SU-DHL-6 (cell line): Measurements from ENCODE around the gene TSPAN12.

ENCODE experiments used
- H2AFZ ChIP-seq: fragments of 200-600 bp; sonication (generic); 2 replicates; pipeline ENCODE4 v1.6.1; 2014; ENCODE audit warnings: low read depth, mild to moderate bottlenecking, moderate library complexity, mixed read lengths, antibody characterized with exemption, low read length; ENCODE audit not compliant: severe bottlenecking
- H3F3A ChIP-seq: fragments of 200-600 bp; shearing (Covaris generic); 2 replicates; pipeline ENCODE4 v1.6.0; 2016; ENCODE audit warnings: antibody characterized with exemption, mild to moderate bottlenecking; ENCODE audit not compliant: insufficient read depth
- H3K27ac ChIP-seq: fragments of 200-600 bp; sonication (generic); 2 replicates; pipeline ENCODE4 v1.5.1; 2016; ENCODE audit warnings: low read depth, mild to moderate bottlenecking, low read length, moderate library complexity, mixed read lengths
- H3K27me3 ChIP-seq: fragments of 200-600 bp; sonication (generic), shearing (Covaris generic); 2 replicates; pipeline ENCODE4 v1.6.0; 2014; ENCODE audit warnings: mild to moderate bottlenecking, low read length
- H3K36me3 ChIP-seq: fragments of 200-600 bp; sonication (generic); 2 replicates; pipeline ENCODE4 v1.6.1; 2014; ENCODE audit warnings: mild to moderate bottlenecking, low read length, mixed read lengths
- H3K4me2 ChIP-seq: fragments of 300-600, 200-600 bp; shearing (Covaris generic), sonication (generic); 2 replicates; pipeline ENCODE4 v1.6.0; 2014; ENCODE audit warnings: low read length, low read depth, mild to moderate bottlenecking; ENCODE audit not compliant: poor library complexity, severe bottlenecking
- H3K4me3 ChIP-seq: fragments of 200-600 bp; sonication (generic); 2 replicates; pipeline ENCODE4 v1.5.1; 2014; ENCODE audit warnings: antibody characterized with exemption, low read length, mild to moderate bottlenecking, mixed read lengths; ENCODE audit not compliant: insufficient read depth, poor library complexity, severe bottlenecking
- H3K79me2 ChIP-seq: fragments of 200-600 bp; sonication (generic); 2 replicates; pipeline ENCODE4 v1.6.1; 2014; ENCODE audit warnings: mild to moderate bottlenecking, low read length, moderate library complexity; ENCODE audit not compliant: insufficient read depth
- H3K9ac ChIP-seq: fragments of 200-600 bp; sonication (generic); 2 replicates; pipeline ENCODE4 v1.7.0; 2014; ENCODE audit warnings: mild to moderate bottlenecking, low read length
- H3K9me2 ChIP-seq: fragments of 200-600 bp; sonication (generic); replicated peaks from 2 replicates; pipeline ENCODE4 v1.6.1; 2014; ENCODE audit warnings: low read length; ENCODE audit not compliant: insufficient read depth
- H3K9me3 ChIP-seq: fragments of 200-600 bp; sonication (generic); 2 replicates; pipeline ENCODE4 v1.6.1; 2014; ENCODE audit warnings: low read length, mixed read lengths; ENCODE audit not compliant: insufficient read depth
- H4K20me1 ChIP-seq: fragments of 200-600 bp; sonication (generic); 2 replicates; pipeline ENCODE4 v1.6.1; 2014; ENCODE audit warnings: low read depth, mild to moderate bottlenecking, antibody characterized with exemption, low read length, moderate library complexity, mixed read lengths
- CTCF ChIP-seq: fragments of 200-600 bp; sonication (generic); IDR thresholded peaks from one replicate; pipeline ENCODE4 v1.5.1; 2017; ENCODE audit warnings: antibody characterized with exemption, mild to moderate bottlenecking, low read length, moderate library complexity; ENCODE audit not compliant: insufficient read depth, poor library complexity, severe bottlenecking
- EZH2phosphoT487 ChIP-seq: fragments of 200-600 bp; sonication (generic), shearing (Covaris generic); conservative IDR thresholded peaks from 2 replicates; pipeline ENCODE4 v1.6.1; 2018; ENCODE audit warnings: mild to moderate bottlenecking, antibody characterized with exemption, low read length, moderate library complexity, mixed read lengths

Gene TSPAN12

GRCh38 chr7:120838281-120838682 lies 19.7 kb downstream of the TSPAN12 start:
- no peaks in the 10 kb centered on the region for H3F3A ChIP-seq
- H3K9ac ChIP-seq: no peak overlapping the region
- no peaks in the 10 kb centered on the region for H3K9me3 ChIP-seq
- H3K4me3 ChIP-seq: no peak overlapping the region
- no peak overlapping the region for H3K4me2 ChIP-seq
- TF ChIP-seq CTCF (no peak), EZH2phosphoT487 (no peak)
- H3K79me2 ChIP-seq: no peaks in the 10 kb centered on the region
- no peaks in the 10 kb centered on the region for H3K27me3 ChIP-seq
- H3K27ac ChIP-seq: no peak overlapping the region
- no peak overlapping the region for H2AFZ ChIP-seq
- no peaks in the 10 kb centered on the region for H3K9me2 ChIP-seq
- no peaks in the 10 kb centered on the region for H3K36me3 ChIP-seq
- H4K20me1 ChIP-seq: no peaks in the 10 kb centered on the region

DNA sequence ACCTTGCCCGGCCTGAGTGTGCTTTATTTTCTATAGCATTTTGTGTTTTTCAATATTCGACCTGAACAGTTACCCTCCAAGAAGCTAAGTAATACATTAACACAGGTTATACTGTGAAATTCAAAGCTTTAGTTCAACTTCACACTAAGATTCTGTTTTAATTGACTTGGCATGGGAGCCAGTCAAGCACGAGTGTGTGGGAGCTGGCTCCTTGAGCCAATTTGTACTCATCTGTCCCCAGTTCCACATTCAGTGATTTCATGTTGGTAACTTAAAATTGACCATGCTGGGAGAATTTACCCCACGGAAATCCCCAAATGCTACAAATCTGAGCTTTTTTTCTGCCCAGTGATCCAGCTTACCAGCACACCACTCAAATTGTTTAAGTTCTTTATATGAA lies 20.3 kb downstream of the TSPAN12 start:
- Histone ChIP-seq H4K20me1 (no peaks in the 10 kb centered on the region), H3K9me3 (no peaks in the 10 kb centered on the region)

GRCh38 chr7:120836556-120837115 lies 21.3 kb downstream of the TSPAN12 start:
- Histone ChIP-seq H3K9me2 (no peaks in the 10 kb centered on the region), H3K9me3 (no peaks in the 10 kb centered on the region), H3K27me3 (no peaks in the 10 kb centered on the region), H3K79me2 (no peaks in the 10 kb centered on the region), H3K36me3 (no peaks in the 10 kb centered on the region), H3K27ac (no peak overlapping the region), H4K20me1 (no peaks in the 10 kb centered on the region), H3K9ac (no peak overlapping the region), H3F3A (no peaks in the 10 kb centered on the region), H3K4me2 (no peak overlapping the region), H3K4me3 (no peak overlapping the region), H2AFZ (no peak overlapping the region)
- TF ChIP-seq EZH2phosphoT487: no peak
- no peak for TF ChIP-seq CTCF

More for the DNA sequence above, 20.3 kb downstream of the TSPAN12 start:
- Histone ChIP-seq H2AFZ (no peak overlapping the region), H3K4me3 (no peak overlapping the region), H3K9me2 (no peaks in the 10 kb centered on the region), H3K79me2 (no peaks in the 10 kb centered on the region), H3F3A (no peaks in the 10 kb centered on the region), H3K27me3 (no peaks in the 10 kb centered on the region), H3K9ac (no peak overlapping the region), H3K4me2 (no peak overlapping the region), H3K27ac (no peak overlapping the region), H3K36me3 (no peaks in the 10 kb centered on the region)
- TF ChIP-seq CTCF: no peak
- no peak for TF ChIP-seq EZH2phosphoT487
